GM19239 (cell line): ENCODE results near the gene LSM7.
A peak's percentile ranks its signal among the peaks of the same experiment; 100 is the strongest.

ENCODE experiments used
- DNase-seq: peaks from one replicate; pipeline ENCODE4 v3.0.0; 2011; ENCODE audit warnings: low spot score; ENCODE audit not compliant: insufficient read length
- FAIRE-seq: peaks from 2 replicates; lab custom pipeline; 2011; peaks lifted over from hg19 to GRCh38; lab: Jason Lieb, UNC

The LSM7 gene

DNA sequence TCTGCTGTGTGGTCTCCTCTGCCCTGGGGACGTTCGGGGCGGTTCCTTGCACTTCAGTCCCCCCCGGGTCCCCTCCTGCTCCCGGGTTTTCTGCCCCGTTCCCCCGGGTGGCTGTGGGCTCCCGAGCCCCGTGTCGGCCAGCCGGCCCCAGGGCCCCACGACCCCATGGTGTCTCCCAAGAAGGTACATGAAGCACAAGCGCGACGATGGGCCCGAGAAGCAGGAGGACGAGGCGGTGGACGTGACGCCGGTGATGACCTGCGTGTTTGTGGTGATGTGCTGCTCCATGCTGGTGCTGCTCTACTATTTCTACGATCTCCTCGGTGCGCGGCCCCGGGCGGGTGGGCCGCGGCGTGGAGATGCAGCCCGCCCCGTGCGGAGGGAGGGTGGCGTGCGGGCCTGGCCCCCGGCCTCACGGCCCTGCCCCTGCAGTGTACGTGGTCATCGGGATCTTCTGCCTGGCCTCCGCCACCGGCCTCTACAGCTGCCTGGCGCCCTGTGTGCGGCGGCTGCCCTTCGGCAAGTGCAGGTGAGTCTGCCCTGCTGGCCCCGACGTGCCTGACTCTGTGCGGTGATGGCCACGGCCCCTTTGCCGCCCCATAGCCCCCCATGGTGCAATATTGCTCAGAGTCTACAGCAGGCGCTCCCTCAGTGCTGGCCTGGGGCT is 11.4 kb upstream of the LSM7 start:
- no peak for FAIRE-seq
- no peak for DNase-seq

DNA sequence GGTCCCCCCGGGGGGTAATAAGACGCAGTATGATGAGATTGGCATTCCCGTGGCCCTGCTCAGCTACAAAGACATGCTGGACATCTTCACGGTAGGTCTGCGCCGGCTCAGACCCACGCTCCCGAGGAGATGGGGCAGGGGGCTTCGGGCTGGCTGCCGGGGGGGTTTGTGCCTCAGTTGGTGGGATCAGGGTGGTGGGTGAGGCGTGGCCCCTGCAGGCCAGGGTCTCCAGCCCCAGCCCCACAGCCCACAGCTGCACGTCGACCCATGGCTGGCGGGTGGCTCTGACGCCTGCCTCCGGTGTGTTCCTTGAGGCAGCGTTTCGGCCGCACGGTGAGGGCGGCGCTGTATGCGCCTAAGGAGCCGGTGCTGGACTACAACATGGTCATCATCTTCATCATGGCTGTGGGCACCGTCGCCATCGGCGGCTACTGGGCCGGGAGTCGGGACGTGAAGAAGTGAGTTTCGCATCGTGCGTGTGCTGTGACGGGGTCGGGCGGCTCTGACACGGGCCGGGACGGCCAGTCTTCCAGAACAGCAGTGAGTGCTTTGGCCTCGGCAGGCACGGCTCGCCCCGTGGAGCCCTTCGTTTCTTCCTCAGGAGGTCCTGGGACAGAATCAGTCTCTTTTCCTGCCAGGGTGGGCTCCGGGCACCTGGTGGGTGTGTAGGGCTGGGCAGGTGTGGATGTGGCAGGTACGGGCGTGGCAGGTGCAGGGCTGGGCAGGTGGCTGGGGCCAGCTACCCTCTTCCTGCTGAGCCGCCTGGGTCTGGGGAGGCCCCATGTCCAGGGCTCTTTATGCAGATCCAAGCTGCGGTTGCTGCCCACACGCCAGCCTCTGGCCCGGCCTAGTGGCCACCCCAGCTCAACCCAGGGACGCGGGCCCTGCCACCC is 10.6 kb upstream of the LSM7 start:
- DNase-seq (no peak), FAIRE-seq (no peak)

- no peak for FAIRE-seq
- DNase-seq = no peak
These were observed 9.7 kb upstream of the LSM7 start for GRCh38 chr19:2338055-2338615.

GRCh38 chr19:2337329-2337707 is 8.9 kb upstream of the LSM7 start:
- DNase-seq (no peak), FAIRE-seq (no peak)

- FAIRE-seq (no peak), DNase-seq (no peak)
These were observed 8.3 kb upstream of the LSM7 start for GRCh38 chr19:2336528-2337328.

DNA sequence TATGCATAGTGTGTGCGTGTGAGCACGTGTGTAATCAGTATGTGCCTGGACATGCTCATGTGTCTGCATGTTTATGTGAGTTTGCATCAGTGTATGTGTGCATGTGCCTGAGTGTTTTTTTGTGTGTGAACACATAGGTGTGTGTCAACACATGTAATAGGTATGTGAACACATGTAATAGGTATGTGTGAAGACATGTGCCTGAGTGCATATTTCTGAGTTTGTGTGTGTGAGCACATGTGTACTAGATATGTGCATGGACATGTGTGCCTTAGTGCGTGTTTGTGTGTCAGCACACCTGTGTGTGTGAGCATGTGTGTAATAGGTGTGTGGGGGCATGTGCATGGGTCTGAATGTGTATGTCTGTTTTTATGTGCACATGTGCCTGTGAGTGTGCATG is 7.5 kb upstream of the LSM7 start:
- DNase-seq (no peak), FAIRE-seq (no peak)

DNA sequence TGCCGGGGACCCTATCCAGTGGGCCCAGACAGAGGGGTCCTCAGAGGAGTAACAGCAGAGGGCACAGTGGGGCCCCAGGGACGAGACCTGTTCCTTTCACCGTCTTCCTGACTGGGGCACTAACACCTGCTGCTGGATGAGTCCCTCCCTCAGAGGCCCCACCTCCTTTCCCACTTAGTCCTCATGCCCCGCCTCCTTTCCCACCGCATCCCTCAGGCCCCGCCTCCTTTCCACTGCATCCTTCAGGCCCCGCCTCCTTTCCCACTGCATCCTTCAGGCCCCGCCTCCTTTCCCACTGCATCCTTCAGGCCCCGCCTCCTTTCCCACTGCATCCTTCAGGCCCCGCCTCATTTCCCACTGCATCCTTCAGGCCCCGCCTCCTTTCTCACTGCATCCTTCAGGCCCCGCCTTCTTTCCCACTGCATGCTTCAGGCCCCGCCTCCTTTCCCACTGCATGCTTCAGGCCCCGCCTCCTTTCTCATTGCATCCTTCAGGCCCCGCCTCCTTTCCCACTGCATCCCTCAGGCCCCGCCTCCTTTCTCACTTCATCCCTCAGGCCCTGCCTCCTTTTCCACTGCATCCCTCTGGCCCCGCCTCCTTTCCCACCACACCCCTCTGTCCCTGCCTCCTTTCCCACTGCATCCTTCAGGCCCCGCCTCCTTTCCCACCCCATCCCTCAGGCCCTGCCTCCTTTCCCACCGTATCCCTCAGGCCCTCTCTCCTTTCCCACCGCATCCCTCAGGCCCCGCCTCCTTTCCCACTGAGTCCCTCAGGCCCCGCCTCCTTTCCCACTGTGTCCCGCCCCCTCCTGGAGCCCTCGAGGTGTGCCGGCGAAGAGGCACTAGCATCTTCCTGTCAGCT is 6.8 kb upstream of the LSM7 start:
- FAIRE-seq = no peak
- no peak for DNase-seq

- DNase-seq (no peak), FAIRE-seq (no peak)
These were observed 6.0 kb upstream of the LSM7 start for GRCh38 chr19:2334426-2334825.

GRCh38 chr19:2333807-2334211 is 5.4 kb upstream of the LSM7 start:
- DNase-seq = no peak
- no peak for FAIRE-seq

GRCh38 chr19:2333027-2333806 is 4.8 kb upstream of the LSM7 start:
- FAIRE-seq (no peak), DNase-seq (no peak)

DNA sequence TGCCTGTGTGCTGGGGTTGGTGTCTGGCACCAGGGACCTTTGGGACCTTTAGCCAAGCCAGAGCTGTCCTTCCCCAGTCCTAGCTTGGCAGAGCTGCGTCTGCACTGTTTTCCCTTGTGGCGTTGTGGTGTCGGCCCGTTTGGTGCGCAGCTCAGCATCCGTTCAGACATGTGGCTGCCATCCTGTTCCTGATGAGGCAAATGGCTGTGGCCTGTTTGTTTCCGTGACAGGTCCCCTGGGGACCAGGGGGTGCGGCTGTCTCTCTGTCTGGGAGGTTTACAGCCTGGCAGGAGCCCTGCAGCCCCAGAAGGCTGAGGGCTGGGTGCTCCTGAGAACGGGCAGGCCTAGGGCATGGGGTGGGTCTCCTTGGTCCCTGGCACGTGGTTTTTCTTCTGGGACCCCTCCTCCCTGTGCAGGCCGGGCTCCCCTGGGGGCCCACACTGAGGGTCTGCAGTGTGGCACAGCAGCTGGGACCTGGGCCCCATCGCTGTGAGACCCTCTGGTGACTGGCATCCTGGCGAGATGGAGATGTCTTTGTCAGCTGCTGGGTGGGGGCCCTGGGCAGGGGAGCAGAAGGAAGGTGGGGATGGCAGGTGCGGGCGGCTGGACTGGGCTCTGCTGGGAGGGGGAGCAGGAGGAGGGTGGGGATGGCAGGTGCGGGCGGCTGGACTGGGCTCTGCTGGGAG is 4.1 kb upstream of the LSM7 start:
- peak; percentile 91 for DNase-seq
- peak; percentile 84 for FAIRE-seq

GRCh38 chr19:2331601-2332246 is 3.3 kb upstream of the LSM7 start:
- FAIRE-seq (no peak), DNase-seq (no peak)

- no peak for FAIRE-seq
- DNase-seq = no peak
These were observed 2.4 kb upstream of the LSM7 start for GRCh38 chr19:2330632-2331284.

GRCh38 chr19:2330255-2330631 is 1.9 kb upstream of the LSM7 start:
- DNase-seq (no peak), FAIRE-seq (no peak)

GRCh38 chr19:2329501-2329916 is 1.1 kb upstream of the LSM7 start:
- DNase-seq = no peak

DNA sequence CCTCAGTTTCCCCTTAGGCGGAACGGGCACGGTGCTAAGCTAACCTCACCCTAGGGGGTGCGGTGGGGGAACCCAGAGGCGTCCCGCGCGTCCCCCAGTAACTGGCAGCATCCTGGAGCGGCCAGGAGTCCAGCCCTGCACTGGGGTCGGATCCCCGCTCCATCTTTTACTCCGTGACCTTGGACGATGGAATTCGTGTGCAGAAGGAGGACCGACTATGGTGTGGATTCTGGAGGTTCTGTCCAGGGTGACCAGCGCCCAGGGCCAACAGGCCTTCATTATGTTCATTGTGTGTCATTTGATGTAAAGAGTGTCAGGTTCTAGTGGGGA is 728 bp upstream of the LSM7 start:
- FAIRE-seq = no peak

More at GRCh38 chr19:2329501-2329916, 1.1 kb upstream of the LSM7 start:
- no peak for FAIRE-seq

DNA sequence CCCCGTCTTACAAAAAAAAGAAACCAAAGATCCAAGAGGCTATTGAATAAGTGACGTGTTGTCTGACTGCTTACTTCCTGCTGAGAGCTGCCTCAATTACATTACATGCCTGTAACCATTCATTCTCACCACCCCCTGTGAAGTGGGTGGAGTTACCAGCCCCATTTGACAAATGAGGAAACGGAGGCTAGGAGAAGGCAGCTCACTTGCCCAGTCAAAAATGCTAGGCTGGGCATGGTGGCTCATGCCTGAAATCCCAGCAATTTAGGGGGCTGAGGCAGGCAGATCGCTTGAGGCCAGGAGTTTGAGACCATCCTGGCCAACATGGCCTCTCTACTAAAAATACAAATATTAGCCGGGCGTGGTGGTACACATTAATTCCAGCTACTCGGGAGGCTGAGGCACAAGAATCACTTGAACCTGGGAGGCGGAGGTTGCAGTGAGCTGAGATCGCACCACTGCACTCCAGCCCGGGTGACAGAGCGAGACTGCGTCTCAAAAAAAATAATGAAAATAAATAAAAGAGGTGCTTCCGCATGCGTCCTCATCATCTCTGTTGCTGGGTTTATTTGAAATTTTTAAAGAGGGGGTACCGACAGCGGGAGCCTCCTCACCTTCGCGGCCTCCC is 499 bp downstream of the LSM7 start:
- FAIRE-seq (peak; percentile 95), DNase-seq (peak; percentile 60)

More for the DNA sequence above, 728 bp upstream of the LSM7 start:
- no peak for DNase-seq
